Glutamatergic neuron (in vitro differentiated cells): ENCODE data around the gene CARMIL1. TPM values are rescaled to one million over a fixed set of nuclear protein-coding genes. Genes with fewer than 3 reads are reported as not detected.
A peak's percentile ranks its signal among the peaks of the same experiment; 100 is the strongest.

Experiments used
- DNase-seq: peaks from one replicate; pipeline ENCODE4 v3.0.0; 2022
- H3K27ac Mint-ChIP-seq: one replicate; pipeline ENCODE4 v1.8.0; 2020; ENCODE audit warnings: mild to moderate bottlenecking, mixed read lengths, inconsistent platforms; ENCODE audit not compliant: unreplicated experiment
- H3K27me3 Mint-ChIP-seq: one replicate; pipeline ENCODE4 v1.8.0; 2020; ENCODE audit warnings: mild to moderate bottlenecking, moderate library complexity, mixed read lengths, inconsistent platforms; ENCODE audit not compliant: unreplicated experiment
- H3K36me3 Mint-ChIP-seq: one replicate; pipeline ENCODE4 v1.8.0; 2020; ENCODE audit warnings: mild to moderate bottlenecking, mixed read lengths, inconsistent platforms; ENCODE audit not compliant: unreplicated experiment
- H3K4me1 Mint-ChIP-seq: one replicate; pipeline ENCODE4 v1.8.0; 2020; ENCODE audit warnings: mild to moderate bottlenecking, low read depth, mixed read lengths, inconsistent platforms; ENCODE audit not compliant: unreplicated experiment
- H3K4me3 Mint-ChIP-seq: one replicate; pipeline ENCODE4 v1.8.0; 2020; ENCODE audit warnings: mild to moderate bottlenecking, mixed read lengths, inconsistent platforms; ENCODE audit not compliant: unreplicated experiment
- H3K9me3 Mint-ChIP-seq: one replicate; pipeline ENCODE4 v1.8.0; 2020; ENCODE audit warnings: mild to moderate bottlenecking, moderate library complexity, mixed read lengths, inconsistent platforms; ENCODE audit not compliant: unreplicated experiment
- CTCF ChIP-seq: fragments of 200-600 bp; sonication (generic); IDR thresholded peaks from one replicate; pipeline ENCODE4 v1.5.0; 2021; ENCODE audit not compliant: partially characterized antibody, unreplicated experiment
- total RNA-seq: library from RNA; stranded (reverse); fragmentation: NEBNext Ultra II Directional; extraction: Animal tissue kit (Norgen Biotek cat#: 25700); gene quantifications from one replicate; pipeline ENCODE4 v1.2.1, GENCODE V29; 2021; ENCODE audit not compliant: unreplicated experiment

The CARMIL1 gene
- total RNA-seq, 1 donor from 2014 or later: 4.8 TPM

GRCh38 chr6:25279748-25280343, 672 bp downstream of the CARMIL1 start:
- Mint-ChIP-seq H3K9me3 (peaks cover 7% of the 10 kb centered on the region), H3K4me1 (peaks cover 2% of the 10 kb centered on the region), H3K36me3 (no peaks in the 10 kb centered on the region), H3K27ac (peak overlapping the region; percentile 35), H3K4me3 (peak overlapping the region; percentile 93), H3K27me3 (peaks cover 8% of the 10 kb centered on the region)
- peak; percentile 21 for DNase-seq
- TF ChIP-seq CTCF: no peak

GRCh38 chr6:25280344-25281074, 1.3 kb downstream of the CARMIL1 start:
- Mint-ChIP-seq H3K4me3 (peak overlapping the region; percentile 93), H3K4me1 (peaks cover 2% of the 10 kb centered on the region), H3K36me3 (no peaks in the 10 kb centered on the region), H3K27me3 (peaks cover 8% of the 10 kb centered on the region), H3K27ac (no peak overlapping the region), H3K9me3 (peaks cover 7% of the 10 kb centered on the region)
- DNase-seq: no peak
- TF ChIP-seq CTCF: no peak

- no peak for TF ChIP-seq CTCF
- H3K27ac Mint-ChIP-seq: no peak overlapping the region
- H3K4me3 Mint-ChIP-seq: no peak overlapping the region
- no peak for DNase-seq
- H3K36me3 Mint-ChIP-seq: no peaks in the 10 kb centered on the region
- peaks cover 2% of the 10 kb centered on the region for H3K4me1 Mint-ChIP-seq
- no peaks in the 10 kb centered on the region for H3K9me3 Mint-ChIP-seq
- peaks cover 3% of the 10 kb centered on the region for H3K27me3 Mint-ChIP-seq
Observed at GRCh38 chr6:25286891-25287290, 7.7 kb downstream of the CARMIL1 start.

- no peaks in the 10 kb centered on the region for H3K9me3 Mint-ChIP-seq
- TF ChIP-seq CTCF: no peak
- H3K4me1 Mint-ChIP-seq: peaks cover 2% of the 10 kb centered on the region
- no peak for DNase-seq
- H3K27ac Mint-ChIP-seq: no peak overlapping the region
- H3K4me3 Mint-ChIP-seq: no peak overlapping the region
- H3K27me3 Mint-ChIP-seq: peaks cover 3% of the 10 kb centered on the region
- H3K36me3 Mint-ChIP-seq: no peaks in the 10 kb centered on the region
Observed at GRCh38 chr6:25287941-25288340, 8.8 kb downstream of the CARMIL1 start.

GRCh38 chr6:25288518-25288917, 9.3 kb downstream of the CARMIL1 start:
- H3K4me3 Mint-ChIP-seq: no peak overlapping the region
- H3K36me3 Mint-ChIP-seq: no peaks in the 10 kb centered on the region
- H3K27ac Mint-ChIP-seq: no peak overlapping the region
- TF ChIP-seq CTCF: no peak
- peaks cover 2% of the 10 kb centered on the region for H3K4me1 Mint-ChIP-seq
- H3K9me3 Mint-ChIP-seq: no peaks in the 10 kb centered on the region
- no peaks in the 10 kb centered on the region for H3K27me3 Mint-ChIP-seq
- DNase-seq: no peak
